Osteoblast (primary cell): ENCODE results near the gene ASCC3. TPM values are rescaled to one million over a fixed set of nuclear protein-coding genes. Genes with fewer than 3 reads are reported as not detected.
"Not testable (repeated sequence)": the region's sequence is repeated elsewhere in the genome, so short reads cannot be mapped to it uniquely, and the experiment has no call there.

Experiments
- DNase-seq: peaks from one replicate; pipeline ENCODE4 v3.0.0; 2011; ENCODE audit warnings: low spot score, mixed read lengths; ENCODE audit not compliant: insufficient read length; ENCODE audit errors: missing footprints
- H2AFZ ChIP-seq: 2 replicates; pipeline ENCODE4 v1.6.0; 2011; ENCODE audit warnings: mild to moderate bottlenecking, low read length
- H3K27ac ChIP-seq: 2 replicates; pipeline ENCODE4 v1.5.1; 2011; ENCODE audit warnings: mild to moderate bottlenecking, low read depth, low read length, moderate library complexity
- H3K27me3 ChIP-seq: 2 replicates; pipeline ENCODE4 v1.6.0; 2012; ENCODE audit warnings: mild to moderate bottlenecking, control low read depth, inconsistent platforms, low read length, moderate library complexity; ENCODE audit not compliant: insufficient read depth
- H3K36me3 ChIP-seq: 2 replicates; pipeline ENCODE4 v1.5.1; 2011; ENCODE audit warnings: mild to moderate bottlenecking, low read length, control low read depth, moderate library complexity; ENCODE audit not compliant: insufficient read depth
- H3K4me1 ChIP-seq: 2 replicates; pipeline ENCODE4 v1.5.1; 2011; ENCODE audit warnings: mild to moderate bottlenecking, low read length, control low read depth, moderate library complexity; ENCODE audit not compliant: insufficient read depth
- H3K4me2 ChIP-seq: 2 replicates; pipeline ENCODE4 v1.6.0; 2011; ENCODE audit warnings: mild to moderate bottlenecking, low read length; ENCODE audit not compliant: insufficient read depth
- H3K4me3 ChIP-seq: fragments of 200-600 bp; sonication (generic); 3 replicates; pipeline ENCODE4 v1.5.1; 2012; ENCODE audit warnings: mild to moderate bottlenecking, low read length, inconsistent platforms; ENCODE audit not compliant: insufficient read depth
- H3K79me2 ChIP-seq: 2 replicates; pipeline ENCODE4 v1.6.0; 2012; ENCODE audit warnings: mild to moderate bottlenecking, low read length, control low read depth, inconsistent platforms; ENCODE audit not compliant: insufficient read depth
- H3K9me3 ChIP-seq: 2 replicates; pipeline ENCODE4 v1.5.1; 2011; ENCODE audit warnings: low read depth, low read length, control low read depth
- H4K20me1 ChIP-seq: 2 replicates; pipeline ENCODE4 v1.6.0; 2012; ENCODE audit warnings: mild to moderate bottlenecking, low read length, control low read depth; ENCODE audit not compliant: insufficient read depth
- total RNA-seq: library from RNA; depleted of rRNA; stranded (reverse); fragments of >200 nt; gene quantifications from 2 replicates; pipeline ENCODE4 v1.2.3, GENCODE V29; 2012
- TF ChIP-seq, protein P1 (sequence below): IDR thresholded peaks from 2 replicates; pipeline ENCODE4 v1.5.1; 2011; ENCODE audit warnings: mild to moderate bottlenecking, low read depth, low read length, moderate library complexity; ENCODE audit errors: extremely low read depth

ASCC3 gene
- total RNA-seq, 1 donor = 68.8 TPM

DNA sequence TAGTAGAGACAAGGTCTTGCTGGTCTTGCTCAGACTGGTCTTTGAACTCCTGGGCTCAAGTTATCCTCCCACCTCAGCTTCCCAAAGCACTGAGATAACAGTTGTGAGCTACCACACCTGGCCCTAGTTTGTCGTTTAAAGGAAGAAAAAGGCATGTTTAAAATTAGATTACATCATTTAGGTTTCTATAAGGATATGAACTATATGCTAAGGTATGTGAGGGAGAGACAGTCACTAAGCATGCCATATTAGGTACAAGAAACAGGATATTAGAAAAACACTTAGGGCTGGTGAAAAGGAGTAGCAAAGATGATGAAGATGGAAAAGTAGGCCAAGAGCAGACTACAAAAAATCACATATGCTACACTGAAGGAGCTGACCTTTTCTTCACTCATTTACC lies 106.4 kb downstream of the ASCC3 start:
- Histone ChIP-seq H2AFZ (no peak overlapping the region), H4K20me1 (no peaks in the 10 kb centered on the region), H3K4me3 (no peak overlapping the region), H3K79me2 (peaks cover 2% of the 10 kb centered on the region), H3K4me2 (no peak overlapping the region), H3K9me3 (no peaks in the 10 kb centered on the region), H3K36me3 (no peaks in the 10 kb centered on the region), H3K27me3 (no peaks in the 10 kb centered on the region), H3K4me1 (no peaks in the 10 kb centered on the region), H3K27ac (no peak overlapping the region)
- TF ChIP-seq, protein P1, sequence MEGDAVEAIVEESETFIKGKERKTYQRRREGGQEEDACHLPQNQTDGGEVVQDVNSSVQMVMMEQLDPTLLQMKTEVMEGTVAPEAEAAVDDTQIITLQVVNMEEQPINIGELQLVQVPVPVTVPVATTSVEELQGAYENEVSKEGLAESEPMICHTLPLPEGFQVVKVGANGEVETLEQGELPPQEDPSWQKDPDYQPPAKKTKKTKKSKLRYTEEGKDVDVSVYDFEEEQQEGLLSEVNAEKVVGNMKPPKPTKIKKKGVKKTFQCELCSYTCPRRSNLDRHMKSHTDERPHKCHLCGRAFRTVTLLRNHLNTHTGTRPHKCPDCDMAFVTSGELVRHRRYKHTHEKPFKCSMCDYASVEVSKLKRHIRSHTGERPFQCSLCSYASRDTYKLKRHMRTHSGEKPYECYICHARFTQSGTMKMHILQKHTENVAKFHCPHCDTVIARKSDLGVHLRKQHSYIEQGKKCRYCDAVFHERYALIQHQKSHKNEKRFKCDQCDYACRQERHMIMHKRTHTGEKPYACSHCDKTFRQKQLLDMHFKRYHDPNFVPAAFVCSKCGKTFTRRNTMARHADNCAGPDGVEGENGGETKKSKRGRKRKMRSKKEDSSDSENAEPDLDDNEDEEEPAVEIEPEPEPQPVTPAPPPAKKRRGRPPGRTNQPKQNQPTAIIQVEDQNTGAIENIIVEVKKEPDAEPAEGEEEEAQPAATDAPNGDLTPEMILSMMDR = no peak
- DNase-seq = no peak

DNA sequence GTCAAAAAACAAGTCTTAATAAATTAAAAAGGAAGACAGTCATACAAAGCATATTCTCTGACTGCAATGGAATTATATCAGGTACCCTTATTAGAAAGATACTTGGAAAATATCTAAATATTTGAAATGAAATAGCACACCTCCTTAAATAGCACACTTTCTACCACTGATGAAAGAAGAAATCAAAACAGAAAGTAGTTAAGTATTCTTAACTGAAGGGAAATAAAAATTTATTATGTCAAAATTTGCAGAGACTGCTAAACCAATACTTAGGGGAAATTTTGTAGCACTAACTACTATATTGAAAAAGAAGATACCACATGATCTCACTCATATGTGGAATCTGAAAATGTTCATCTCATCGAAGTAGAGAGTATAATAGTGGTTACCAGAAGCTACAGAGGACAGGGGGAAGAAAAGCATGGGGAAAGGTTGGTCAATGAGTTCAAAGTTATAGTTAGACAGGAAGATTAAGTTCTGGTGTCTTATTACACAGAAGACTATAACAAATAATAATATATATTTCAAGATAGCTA lies 112.2 kb downstream of the ASCC3 start:
- Histone ChIP-seq H3K4me1 (no peaks in the 10 kb centered on the region), H3K9me3 (no peaks in the 10 kb centered on the region), H3K4me3 (no peak overlapping the region), H2AFZ (no peak overlapping the region), H3K27me3 (no peaks in the 10 kb centered on the region), H3K36me3 (peaks cover 14% of the 10 kb centered on the region), H4K20me1 (no peaks in the 10 kb centered on the region), H3K27ac (no peak overlapping the region), H3K79me2 (no peaks in the 10 kb centered on the region), H3K4me2 (no peak overlapping the region)
- TF ChIP-seq, protein P1 = no peak
- no peak for DNase-seq

DNA sequence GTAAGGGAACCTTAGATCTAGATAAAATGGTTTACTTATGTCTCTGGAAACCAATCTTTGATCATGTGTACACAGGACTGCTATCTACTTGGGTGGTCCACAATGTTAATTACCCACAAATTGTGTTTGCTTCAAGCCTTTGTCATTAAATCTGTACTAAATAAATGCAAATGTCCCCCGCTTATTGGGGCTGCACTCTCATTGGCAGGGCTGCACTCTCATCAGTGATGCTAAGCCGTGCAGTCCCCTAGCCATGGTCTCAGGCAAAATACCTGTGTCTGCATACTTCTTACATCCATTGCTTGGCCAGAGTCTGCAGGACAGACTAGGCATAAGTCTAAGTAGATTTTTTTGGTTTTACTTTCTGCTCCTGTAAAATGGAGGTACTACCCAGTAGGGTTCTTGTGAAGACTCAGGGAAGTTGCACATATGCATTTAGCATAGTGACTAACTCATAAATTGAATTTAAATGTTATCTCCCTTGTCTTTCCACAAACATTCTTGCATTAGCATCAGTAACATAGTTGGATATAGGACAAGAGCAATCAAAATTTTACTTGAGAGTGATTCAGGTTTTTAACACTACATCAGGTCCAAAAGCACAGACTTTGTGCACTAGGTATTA lies 117.4 kb downstream of the ASCC3 start:
- Histone ChIP-seq H3K4me3 (no peak overlapping the region), H3K9me3 (no peaks in the 10 kb centered on the region), H3K27ac (no peak overlapping the region), H3K79me2 (no peaks in the 10 kb centered on the region), H2AFZ (no peak overlapping the region), H3K4me2 (no peak overlapping the region), H3K27me3 (no peaks in the 10 kb centered on the region), H4K20me1 (no peaks in the 10 kb centered on the region), H3K4me1 (no peaks in the 10 kb centered on the region), H3K36me3 (peaks cover 21% of the 10 kb centered on the region)
- TF ChIP-seq, protein P1 = no peak
- DNase-seq = no peak

DNA sequence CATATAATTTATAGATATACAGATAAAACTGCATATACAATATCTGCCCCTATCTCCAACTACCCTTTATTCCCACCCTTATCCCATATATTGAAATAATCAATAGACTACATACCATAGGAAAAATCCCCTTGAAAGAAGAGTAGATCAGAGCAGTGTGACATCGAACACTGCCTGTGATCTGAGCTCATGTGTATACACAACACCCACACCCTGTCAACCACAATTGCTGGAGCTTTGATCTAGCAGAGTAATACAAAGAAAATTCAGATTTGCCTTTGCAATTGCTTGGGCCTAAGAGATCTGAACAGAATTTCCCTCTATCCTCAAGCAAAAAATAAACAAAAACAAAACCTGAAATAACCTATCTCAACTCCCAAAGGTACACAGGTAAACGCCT lies 119.3 kb downstream of the ASCC3 start:
- H2AFZ ChIP-seq = no peak overlapping the region
- no peak for DNase-seq
- no peak overlapping the region for H3K27ac ChIP-seq
- no peak overlapping the region for H3K4me3 ChIP-seq
- no peaks in the 10 kb centered on the region for H3K4me1 ChIP-seq
- H3K79me2 ChIP-seq = no peaks in the 10 kb centered on the region
- no peaks in the 10 kb centered on the region for H3K27me3 ChIP-seq
- H3K4me2 ChIP-seq = no peak overlapping the region
- H3K36me3 ChIP-seq = peaks cover 17% of the 10 kb centered on the region
- H4K20me1 ChIP-seq = no peaks in the 10 kb centered on the region
- TF ChIP-seq, protein P1 = no peak
- H3K9me3 ChIP-seq = no peaks in the 10 kb centered on the region

GRCh38 chr6:100758386-100758785 lies 122.7 kb downstream of the ASCC3 start:
- not testable (repeated sequence) for H3K4me1 ChIP-seq, H3K27ac ChIP-seq, H4K20me1 ChIP-seq, DNase-seq, H3K9me3 ChIP-seq, H3K36me3 ChIP-seq, H3K4me2 ChIP-seq, H3K4me3 ChIP-seq, H3K27me3 ChIP-seq, H3K79me2 ChIP-seq, H2AFZ ChIP-seq
